TTC549 (cell line): ENCODE measurements around the gene CGA.
"Not testable (repeated sequence)": the region's sequence is repeated elsewhere in the genome, so short reads cannot be mapped to it uniquely, and the experiment has no call there.

Source experiments
- FAIRE-seq: peaks from 2 replicates; lab custom pipeline; 2012; peaks lifted over from hg19 to GRCh38; lab: Jason Lieb, UNC

Gene CGA

DNA sequence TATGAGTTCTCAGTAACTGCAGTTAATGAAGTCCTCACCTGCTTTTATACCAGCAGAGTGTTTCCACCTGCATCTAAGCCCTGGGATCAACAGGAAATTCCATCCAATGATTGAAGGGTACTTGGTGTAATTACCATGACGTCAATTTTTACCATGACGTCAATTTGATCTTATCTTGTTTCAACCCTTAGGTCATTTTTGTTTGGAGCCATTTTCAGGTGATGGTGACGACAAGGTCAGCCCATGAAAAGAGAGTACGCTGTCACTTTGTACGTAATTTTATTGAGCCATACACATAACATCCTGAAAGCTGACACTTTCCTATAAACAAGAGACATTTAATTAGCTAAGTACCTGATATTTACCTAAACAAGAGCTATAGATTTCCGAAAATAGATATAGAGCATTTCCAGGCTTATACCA is at the start of gene CGA:
TSS of gene CGA (minus strand) at position 20 of the 423 bp plus-strand sequence. CDS start 6,906 bp downstream, outside the sequence.
- FAIRE-seq = no peak

DNA sequence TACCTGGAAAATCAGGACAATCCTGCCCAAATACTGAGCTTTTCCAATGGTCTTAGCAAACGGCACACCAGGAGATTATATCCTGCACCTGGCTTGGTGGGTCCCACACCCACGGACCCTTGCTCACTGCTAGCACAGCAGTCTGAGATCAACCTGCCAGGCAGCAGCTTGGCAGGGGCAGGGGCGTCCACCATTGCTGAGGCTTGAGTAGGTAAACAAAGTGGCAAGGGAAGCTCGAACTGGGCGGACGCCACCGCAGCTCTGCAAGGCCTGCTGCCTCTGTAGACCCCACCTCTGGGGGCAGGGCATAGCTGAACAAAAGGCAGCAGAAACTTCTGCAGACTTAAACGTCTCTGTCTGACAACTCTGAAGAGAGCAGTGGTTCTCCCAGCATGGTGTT is 45.0 kb upstream of the CGA start:
- not testable (repeated sequence) for FAIRE-seq

GRCh38 chr6:87139236-87139635 is 44.3 kb upstream of the CGA start:
- FAIRE-seq = no peak

GRCh38 chr6:87136963-87137362 is 42.1 kb upstream of the CGA start:
- FAIRE-seq = no peak

DNA sequence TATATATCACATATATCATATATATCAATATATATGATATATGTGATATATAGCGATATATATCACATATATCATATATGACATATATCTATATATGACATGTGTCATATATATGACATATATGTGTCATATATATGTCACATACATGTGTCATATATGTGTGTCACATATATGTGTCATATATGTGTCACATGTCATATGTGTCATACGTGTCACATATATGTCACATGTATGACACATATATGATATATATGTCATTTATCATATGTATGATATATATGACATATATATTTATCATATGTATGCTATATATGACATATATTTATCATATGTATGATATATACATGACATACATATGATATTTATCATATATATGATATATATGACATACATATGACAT is 32.8 kb upstream of the CGA start:
- FAIRE-seq = peak; percentile 46

DNA sequence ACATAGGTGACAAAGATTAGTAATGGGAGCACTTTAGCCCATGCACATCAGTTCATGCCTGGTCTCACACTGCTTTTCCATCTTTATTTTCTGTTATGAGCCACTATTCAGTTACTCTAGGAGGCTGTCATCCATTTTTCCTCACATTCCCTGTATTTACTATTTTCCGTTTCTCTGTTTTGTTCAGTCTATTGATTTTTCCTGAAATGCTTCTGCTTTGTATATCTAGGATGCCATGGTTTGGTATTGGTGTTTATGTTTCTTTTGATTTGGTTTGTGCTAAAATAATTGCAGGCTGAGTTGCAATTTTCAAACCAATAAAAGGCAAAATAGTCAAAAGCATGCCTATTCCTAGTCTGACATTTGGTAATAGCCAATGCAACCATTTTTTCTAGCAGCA is 31.6 kb upstream of the CGA start:
- FAIRE-seq = no peak

DNA sequence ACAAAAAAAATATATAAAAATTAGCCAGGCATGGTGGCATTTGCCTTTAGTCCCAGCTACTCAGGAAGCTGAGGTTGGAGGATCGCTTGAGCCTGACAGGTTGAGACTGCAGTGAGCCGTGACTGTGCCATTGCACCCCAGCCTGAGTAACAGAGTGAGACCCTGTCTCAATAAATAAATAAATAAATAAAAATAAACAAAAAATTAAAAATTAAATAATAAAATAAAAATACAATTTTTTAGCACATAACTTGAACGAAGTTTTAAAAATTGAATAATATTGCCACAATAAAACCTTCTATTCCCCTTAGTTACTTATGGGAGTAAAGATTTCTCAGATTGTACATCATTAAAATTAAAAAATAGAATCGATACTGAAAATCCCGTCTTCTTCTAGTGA is 29.2 kb upstream of the CGA start:
- FAIRE-seq = no peak

GRCh38 chr6:87122477-87122876 is 27.6 kb upstream of the CGA start:
- no peak for FAIRE-seq

GRCh38 chr6:87118054-87118453 is 23.1 kb upstream of the CGA start:
- no peak for FAIRE-seq

DNA sequence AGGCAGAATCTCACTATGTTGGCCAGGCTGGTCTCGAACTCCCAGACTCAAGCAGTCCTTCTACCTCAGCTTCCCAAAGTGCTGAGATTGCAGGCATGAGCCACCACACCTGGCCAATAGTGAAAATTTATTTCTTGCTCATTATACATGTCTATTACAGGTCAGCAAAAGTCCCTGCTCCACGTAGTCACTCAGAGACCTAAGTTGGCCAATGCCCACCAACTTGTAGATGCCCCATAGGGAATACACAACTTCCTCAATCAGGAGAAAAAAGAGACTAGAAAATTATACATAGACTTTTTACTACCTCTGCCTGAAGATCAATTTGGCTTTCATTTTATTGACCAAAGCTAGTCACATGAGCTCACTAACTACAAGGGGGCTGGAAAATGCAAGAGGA is 22.0 kb upstream of the CGA start:
- FAIRE-seq = no peak

DNA sequence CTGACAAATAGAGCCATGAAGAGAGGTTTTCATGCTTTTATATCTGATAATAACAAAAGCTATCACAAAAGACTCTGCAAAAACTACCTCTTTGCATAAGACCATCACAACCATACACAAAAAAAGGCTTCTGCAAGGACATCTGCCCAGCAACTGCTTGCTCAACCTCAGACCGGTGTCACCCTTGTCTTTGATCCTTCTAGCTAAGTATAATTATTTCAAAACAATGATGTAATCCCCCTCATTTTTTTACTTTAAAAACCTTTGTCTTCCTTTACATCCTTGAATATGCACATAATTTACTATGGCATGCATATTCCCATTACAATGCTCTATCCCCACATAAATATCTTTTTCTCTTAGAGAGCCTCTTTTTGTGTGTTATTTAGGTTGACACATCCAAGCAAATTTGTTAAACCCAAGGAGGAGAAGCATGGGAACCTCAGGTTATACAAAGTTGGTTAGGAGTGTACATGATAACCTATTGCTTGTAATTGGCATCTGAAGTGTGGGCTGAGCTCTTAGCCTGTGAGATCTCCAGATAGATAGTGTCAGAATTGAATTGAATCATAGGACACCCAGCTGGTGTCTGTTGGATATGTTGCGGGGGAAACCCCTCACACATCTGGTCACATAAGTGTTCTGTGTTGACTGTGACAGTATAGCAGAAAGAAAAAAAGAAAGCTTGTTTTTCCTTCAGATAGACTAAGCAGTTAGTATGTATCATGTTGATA is 20.7 kb upstream of the CGA start:
- no peak for FAIRE-seq

- FAIRE-seq = no peak
Observed at GRCh38 chr6:87110636-87111035, 15.7 kb upstream of the CGA start.

GRCh38 chr6:87105823-87106222 is 10.9 kb upstream of the CGA start:
- FAIRE-seq = no peak

GRCh38 chr6:87104667-87105066 is 9.8 kb upstream of the CGA start:
- FAIRE-seq = no peak

DNA sequence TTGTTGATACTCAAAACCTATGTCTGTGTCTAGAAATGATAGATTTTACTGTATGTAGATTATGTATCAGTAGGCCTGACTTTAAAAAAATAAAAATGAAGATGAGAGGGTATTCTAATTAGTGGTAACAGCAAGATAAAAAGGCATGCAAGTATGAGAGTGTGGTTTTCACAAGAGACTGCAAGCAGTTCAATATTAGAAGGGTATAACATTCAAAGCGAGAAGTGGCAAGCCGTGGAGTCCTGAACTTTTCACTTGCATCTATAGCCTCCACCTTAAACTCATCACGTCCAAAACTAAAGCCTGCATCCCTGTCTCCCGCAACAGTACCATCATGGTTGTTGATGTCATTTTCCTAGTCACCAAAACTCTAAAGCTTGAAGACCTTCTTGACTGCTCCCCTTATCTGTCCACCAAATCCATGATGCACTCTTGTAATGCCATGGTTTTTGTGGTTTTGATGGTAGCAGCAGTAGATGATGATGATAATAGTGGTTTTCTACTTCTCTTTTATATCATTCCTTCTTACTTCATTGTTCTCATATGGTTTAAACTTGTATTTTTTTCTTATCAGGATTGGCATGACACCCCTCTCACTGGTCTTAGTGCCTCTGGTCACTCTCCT is 9.2 kb upstream of the CGA start:
- no peak for FAIRE-seq

- FAIRE-seq = no peak
Observed at GRCh38 chr6:87102151-87102621, 7.3 kb upstream of the CGA start.

DNA sequence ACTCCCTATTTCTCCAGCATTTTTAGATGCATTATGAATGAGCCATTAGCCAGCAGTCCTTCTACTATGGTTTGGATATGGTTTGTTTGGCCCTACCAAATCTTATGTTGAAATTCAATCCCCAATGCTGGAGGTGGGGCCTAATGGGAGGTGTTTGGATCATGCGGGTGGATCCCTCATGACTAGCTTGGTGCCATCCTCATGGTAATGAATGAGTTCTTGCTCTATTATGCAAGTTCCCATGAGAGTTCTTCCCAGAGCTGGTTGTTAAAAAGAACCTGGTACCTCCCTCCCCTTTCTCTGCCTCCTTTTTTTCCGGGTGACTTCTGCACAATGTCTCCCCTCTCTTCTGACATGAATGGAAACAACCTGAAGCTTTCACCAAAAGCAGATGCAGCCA is 6.2 kb upstream of the CGA start:
- FAIRE-seq = no peak

GRCh38 chr6:87100216-87100615 is 5.3 kb upstream of the CGA start:
- FAIRE-seq = no peak

- no peak for FAIRE-seq
Observed at GRCh38 chr6:87099472-87099871, 4.6 kb upstream of the CGA start.

DNA sequence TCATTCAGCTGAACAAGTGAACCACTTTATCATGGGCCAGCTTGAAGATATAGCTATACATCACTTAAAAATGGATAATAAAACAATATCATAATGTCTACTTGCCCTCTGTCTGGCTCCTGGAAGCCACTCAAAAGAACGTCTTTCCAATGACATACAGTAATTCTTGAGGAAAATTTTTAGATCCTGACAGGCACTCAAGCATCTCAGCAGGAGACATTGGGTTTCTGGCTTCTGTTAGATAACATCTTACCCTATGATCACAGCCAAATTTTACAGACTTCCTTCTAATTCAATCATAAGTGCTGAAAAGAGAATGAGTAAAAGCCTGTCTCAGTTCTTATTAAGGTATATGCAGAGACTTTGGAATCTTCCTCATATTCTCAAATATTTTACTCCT is 330 bp downstream of the CGA start:
- FAIRE-seq = no peak

GRCh38 chr6:87093651-87094050 is 1.3 kb downstream of the CGA start:
- FAIRE-seq = no peak

- FAIRE-seq = no peak
Observed at GRCh38 chr6:87093199-87093598, 1.7 kb downstream of the CGA start.

DNA sequence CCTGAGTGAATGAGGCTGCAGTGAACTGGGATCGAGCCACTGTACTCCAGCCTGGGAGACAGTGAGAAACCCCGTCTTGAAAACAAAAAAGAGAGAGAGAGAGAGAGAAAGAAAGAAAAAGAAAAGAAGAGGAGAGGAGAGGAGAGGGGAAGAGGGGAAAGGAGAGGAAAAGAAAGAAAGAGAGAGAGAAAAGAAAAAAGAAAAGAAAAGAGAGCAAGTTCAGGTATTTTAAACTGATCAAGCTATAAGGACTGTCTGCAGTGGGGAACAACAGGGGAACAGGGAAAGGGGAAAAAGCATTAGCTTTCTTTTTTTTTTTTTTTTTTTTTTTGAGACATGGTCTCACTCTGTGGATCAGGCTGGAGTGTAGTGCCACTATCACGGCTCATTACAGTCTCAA is 2.5 kb downstream of the CGA start:
- FAIRE-seq = no peak

DNA sequence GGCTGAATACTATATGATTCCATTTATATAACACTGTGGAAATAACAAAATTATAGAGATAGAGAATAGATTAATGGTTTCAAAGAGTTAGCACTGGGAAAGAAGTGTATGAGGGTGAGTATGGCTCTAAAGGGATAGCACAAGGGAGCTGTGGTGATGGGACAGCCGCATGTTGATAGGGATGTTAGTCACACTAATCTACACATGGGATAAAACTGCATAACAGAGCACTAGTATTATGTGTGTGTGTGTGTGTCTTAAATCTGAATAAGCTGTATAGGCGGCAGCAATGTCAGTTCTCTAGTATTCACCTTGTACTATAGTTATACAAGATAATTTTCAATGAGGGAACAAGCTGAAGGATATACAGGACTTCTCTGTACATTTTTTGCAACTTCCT is 5.8 kb downstream of the CGA start:
- no peak for FAIRE-seq
